ENCODE measurements around the gene SSH2. TPM values are rescaled to one million over a fixed set of nuclear protein-coding genes. Genes with fewer than 3 reads are reported as not detected.

Gene SSH2
- total RNA-seq, 1 experiment from 2014 or later, result 14.6 TPM

DNA sequence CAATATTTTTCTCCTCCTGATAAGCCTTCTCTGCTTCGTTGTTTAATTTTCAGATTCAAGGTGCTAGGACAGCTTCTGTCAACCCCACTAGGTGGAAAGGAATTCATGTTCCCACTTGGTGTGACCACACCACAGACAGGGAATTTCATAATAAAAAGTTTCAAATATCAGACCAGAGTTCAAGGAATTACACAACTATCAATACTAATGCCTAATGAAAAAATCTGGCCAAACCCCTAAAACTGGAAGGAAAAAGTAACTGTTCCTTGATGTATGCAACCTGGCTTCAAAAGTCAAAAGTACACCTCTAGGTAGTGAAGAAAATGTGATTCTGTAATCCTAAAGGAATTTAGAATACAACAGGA, 219.5 kb downstream of the SSH2 start:
- no peak overlapping the region for H3K9ac ChIP-seq (ENCODE audit: extremely low read depth, insufficient read length, low read length)
- no peak overlapping the region for H3K4me2 ChIP-seq (ENCODE audit: insufficient read depth, insufficient read length, low read length)
- no peak overlapping the region for H2BK120ac ChIP-seq (ENCODE audit: low read depth, low read length, poor library complexity, severe bottlenecking)
- TF ChIP-seq, protein P1, sequence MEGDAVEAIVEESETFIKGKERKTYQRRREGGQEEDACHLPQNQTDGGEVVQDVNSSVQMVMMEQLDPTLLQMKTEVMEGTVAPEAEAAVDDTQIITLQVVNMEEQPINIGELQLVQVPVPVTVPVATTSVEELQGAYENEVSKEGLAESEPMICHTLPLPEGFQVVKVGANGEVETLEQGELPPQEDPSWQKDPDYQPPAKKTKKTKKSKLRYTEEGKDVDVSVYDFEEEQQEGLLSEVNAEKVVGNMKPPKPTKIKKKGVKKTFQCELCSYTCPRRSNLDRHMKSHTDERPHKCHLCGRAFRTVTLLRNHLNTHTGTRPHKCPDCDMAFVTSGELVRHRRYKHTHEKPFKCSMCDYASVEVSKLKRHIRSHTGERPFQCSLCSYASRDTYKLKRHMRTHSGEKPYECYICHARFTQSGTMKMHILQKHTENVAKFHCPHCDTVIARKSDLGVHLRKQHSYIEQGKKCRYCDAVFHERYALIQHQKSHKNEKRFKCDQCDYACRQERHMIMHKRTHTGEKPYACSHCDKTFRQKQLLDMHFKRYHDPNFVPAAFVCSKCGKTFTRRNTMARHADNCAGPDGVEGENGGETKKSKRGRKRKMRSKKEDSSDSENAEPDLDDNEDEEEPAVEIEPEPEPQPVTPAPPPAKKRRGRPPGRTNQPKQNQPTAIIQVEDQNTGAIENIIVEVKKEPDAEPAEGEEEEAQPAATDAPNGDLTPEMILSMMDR (conservative IDR thresholded peaks at IDR 0.05), result no peak
- H3K27ac Mint-ChIP-seq, result no peak overlapping the region
- H3K79me2 ChIP-seq (ENCODE audit: insufficient read depth, low read length), result no peaks in the 10 kb centered on the region
- H3K27me3 Mint-ChIP-seq (ENCODE audit: low read depth), result no peaks in the 10 kb centered on the region
- no peaks in the 10 kb centered on the region for H3K9me3 ChIP-seq (ENCODE audit: control insufficient read depth, low read depth, low read length)
- no peak overlapping the region for H3K4ac ChIP-seq (ENCODE audit: low read depth, low read length)
- H2BK15ac ChIP-seq (ENCODE audit: low read depth, low read length), result no peak overlapping the region
- no CpG with 5 or more reads among the region's 1 CpG for WGBS (ENCODE audit: extremely low coverage, insufficient read length, low lambda C conversion rate)
- H2AK5ac ChIP-seq (ENCODE audit: insufficient read length, low read length), result no peak overlapping the region
- H3T11ph ChIP-seq (ENCODE audit: low read length), result no peak overlapping the region
- H3K4me3 Mint-ChIP-seq, result no peak overlapping the region
- H3K79me1 ChIP-seq (ENCODE audit: insufficient read depth, low read depth, low read length, poor library complexity, severe bottlenecking), result no peaks in the 10 kb centered on the region
- no peaks in the 10 kb centered on the region for H3K9me3 Mint-ChIP-seq
- H3K14ac ChIP-seq (ENCODE audit: insufficient read depth, low read length), result no peak overlapping the region
- peaks cover 19 to 28% of the 10 kb centered on the region in 2 experiments for H3K4me1 Mint-ChIP-seq
- no peak overlapping the region for H2AFZ ChIP-seq (ENCODE audit: low read length)
- no peak overlapping the region for H4K91ac ChIP-seq (ENCODE audit: insufficient read length, low read depth, low read length)
- no peak for DNase-seq
- H3K23ac ChIP-seq (ENCODE audit: insufficient read length, low read depth, low read length), result no peak overlapping the region
- H3K18ac ChIP-seq (ENCODE audit: insufficient read length, low read depth, low read length), result no peak overlapping the region
- no peak overlapping the region for H4K5ac ChIP-seq (ENCODE audit: insufficient read length, low read depth, low read length)
- H3K56ac ChIP-seq (ENCODE audit: insufficient read length, low read depth, low read length), result no peak overlapping the region
- H4K20me1 ChIP-seq (ENCODE audit: control insufficient read depth, insufficient read depth, insufficient read length), result no peaks in the 10 kb centered on the region
- no peaks in the 10 kb centered on the region for H3K36me3 Mint-ChIP-seq (ENCODE audit: insufficient read depth in 1 of 3, low read depth in 3 of 3)
- no peak overlapping the region for H2BK12ac ChIP-seq (ENCODE audit: insufficient read length, low read depth, low read length)
- no peaks in the 10 kb centered on the region for H3K27me3 ChIP-seq (ENCODE audit: insufficient read depth, low read length)
- no peaks in the 10 kb centered on the region for H3K23me2 ChIP-seq (ENCODE audit: insufficient read length, low read depth, low read length, poor library complexity, severe bottlenecking)
- no peaks in the 10 kb centered on the region; the same call in 1 of the 2 replicates for H3K4me1 ChIP-seq (ENCODE audit: insufficient read depth, low read length)
- no peak overlapping the region for H2BK5ac ChIP-seq (ENCODE audit: insufficient read length, low read length)
- H4K8ac ChIP-seq (replicated peaks; ENCODE audit: insufficient read length, low read depth, low read length), result no peak overlapping the region
- H2BK20ac ChIP-seq (ENCODE audit: low read depth, low read length, poor library complexity, severe bottlenecking), result no peak overlapping the region
- H3K27ac ChIP-seq (ENCODE audit: insufficient read length, low read depth, low read length), result no peak overlapping the region

Measured in H9 (cell line).